Measurements from ENCODE around the gene PREX1.
A peak's percentile ranks its signal among the peaks of the same experiment; 100 is the strongest.
"Not testable (repeated sequence)": the region's sequence is repeated elsewhere in the genome, so short reads cannot be mapped to it uniquely, and the experiment has no call there.

PREX1 gene

DNA sequence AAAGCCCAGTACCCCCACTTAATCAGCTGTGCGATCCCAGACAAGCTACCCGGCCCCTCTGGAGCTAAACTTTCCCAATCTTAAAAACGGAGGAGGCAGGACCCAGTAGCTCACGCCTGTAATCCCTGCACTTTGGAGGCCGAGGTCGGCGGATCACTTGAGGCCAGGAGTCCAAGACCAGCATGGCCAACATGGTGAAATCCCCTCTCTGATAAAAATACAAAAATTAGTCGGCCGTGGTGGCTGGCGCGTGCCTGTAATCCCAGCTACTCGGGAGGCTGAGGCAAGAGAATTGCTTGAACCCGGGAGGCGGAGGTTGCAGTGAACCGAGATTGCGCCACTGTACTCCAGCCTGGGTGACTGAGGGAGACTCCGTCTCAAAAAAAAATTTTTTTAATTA is 1.3 kb downstream of the PREX1 start:
- H3K9me3 Mint-ChIP-seq = not testable (repeated sequence)
- H3K27ac Mint-ChIP-seq = peak overlapping the region; percentile 91
- intact Hi-C loops (cut with micrococcal nuclease) = loop anchor here (2.0 to 10.0 kb wide), 5 partner anchors 20 to 172 kb away; no protein-coding TSS in a partner anchor

DNA sequence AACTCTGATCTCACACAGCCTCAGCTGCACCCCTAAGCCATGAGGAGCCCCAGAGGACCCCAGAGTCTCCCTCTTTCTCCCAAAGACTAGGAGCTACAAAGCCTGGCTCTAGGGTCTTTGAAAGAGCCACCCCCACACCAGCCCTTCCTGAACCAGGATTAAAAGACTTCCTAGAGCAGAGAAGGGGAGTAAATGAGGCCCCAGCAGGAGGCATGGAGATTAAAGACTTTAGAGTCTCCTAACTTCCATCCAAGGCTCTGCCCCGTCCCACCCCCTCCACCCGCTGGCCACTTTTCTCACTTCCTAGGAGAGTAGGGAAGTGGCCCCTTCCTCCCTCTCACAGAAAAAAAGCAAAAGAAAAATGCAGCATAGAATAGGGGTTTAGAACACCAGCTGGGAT is 1.7 kb downstream of the PREX1 start:
- Mint-ChIP-seq H3K4me1 (ENCODE audit: low read depth) (peaks cover 28% of the 10 kb centered on the region), H3K9me3 (no peaks in the 10 kb centered on the region), H3K4me3 (peak overlapping the region; percentile 93), H3K27me3 (no peaks in the 10 kb centered on the region), H3K27ac (peak overlapping the region; percentile 91), H3K36me3 (ENCODE audit: low read depth) (peaks cover 44% of the 10 kb centered on the region)
- intact Hi-C loops (cut with micrococcal nuclease) = loop anchor here (2.0 to 10.0 kb wide), 5 partner anchors 21 to 171 kb away; no protein-coding TSS in a partner anchor

More for the DNA sequence above, 1.3 kb downstream of the PREX1 start:
- Mint-ChIP-seq H3K4me3 (peak overlapping the region; percentile 93), H3K36me3 (ENCODE audit: low read depth) (peaks cover 40% of the 10 kb centered on the region), H3K4me1 (ENCODE audit: low read depth) (peaks cover 32% of the 10 kb centered on the region)
- not testable (repeated sequence) for H3K27me3 Mint-ChIP-seq

GRCh38 chr20:48825566-48825920 is 2.3 kb downstream of the PREX1 start:
- H3K27ac Mint-ChIP-seq = peak overlapping the region; percentile 91
- no peaks in the 10 kb centered on the region for H3K9me3 Mint-ChIP-seq
- H3K27me3 Mint-ChIP-seq = no peaks in the 10 kb centered on the region
- intact Hi-C loops (cut with micrococcal nuclease) = loop anchor here (5.0 to 10.0 kb wide), 4 partner anchors 38 to 171 kb away; no protein-coding TSS in a partner anchor
- peak overlapping the region; percentile 93 for H3K4me3 Mint-ChIP-seq
- H3K4me1 Mint-ChIP-seq (ENCODE audit: low read depth) = peaks cover 23% of the 10 kb centered on the region
- H3K36me3 Mint-ChIP-seq (ENCODE audit: low read depth) = peaks cover 49% of the 10 kb centered on the region

- no peaks in the 10 kb centered on the region for H3K27me3 Mint-ChIP-seq
- peaks cover 17% of the 10 kb centered on the region for H3K4me1 Mint-ChIP-seq (ENCODE audit: low read depth)
- H3K27ac Mint-ChIP-seq = peak overlapping the region; percentile 91
- no peaks in the 10 kb centered on the region for H3K9me3 Mint-ChIP-seq
- H3K36me3 Mint-ChIP-seq (ENCODE audit: low read depth) = peaks cover 55% of the 10 kb centered on the region
- intact Hi-C loops (cut with micrococcal nuclease) = loop anchor here (5.0 to 10.0 kb wide), 5 partner anchors 38 to 170 kb away; no protein-coding TSS in a partner anchor
- peak overlapping the region; percentile 93 for H3K4me3 Mint-ChIP-seq
Measured at GRCh38 chr20:48824830-48825565, 2.8 kb downstream of the PREX1 start.

- peak overlapping the region; percentile 93 for H3K4me3 Mint-ChIP-seq
- intact Hi-C loops (cut with micrococcal nuclease) = loop anchor here (5.0 to 10.0 kb wide), 2 partner anchors 52 to 169 kb away; no protein-coding TSS in a partner anchor
- H3K9me3 Mint-ChIP-seq = no peaks in the 10 kb centered on the region
- peak overlapping the region; percentile 91 for H3K27ac Mint-ChIP-seq
- peaks cover 64% of the 10 kb centered on the region for H3K36me3 Mint-ChIP-seq (ENCODE audit: low read depth)
- H3K4me1 Mint-ChIP-seq (ENCODE audit: low read depth) = peaks cover 8% of the 10 kb centered on the region
- H3K27me3 Mint-ChIP-seq = no peaks in the 10 kb centered on the region
Measured at GRCh38 chr20:48823960-48824498, 3.8 kb downstream of the PREX1 start.

GRCh38 chr20:48823476-48823875 is 4.3 kb downstream of the PREX1 start:
- H3K4me1 Mint-ChIP-seq (ENCODE audit: low read depth) = peaks cover 2% of the 10 kb centered on the region
- no peaks in the 10 kb centered on the region for H3K27me3 Mint-ChIP-seq
- H3K9me3 Mint-ChIP-seq = no peaks in the 10 kb centered on the region
- peak overlapping the region; percentile 93 for H3K4me3 Mint-ChIP-seq
- intact Hi-C loops (cut with micrococcal nuclease) = loop anchor here (5.0 to 10.0 kb wide), 2 partner anchors 51 to 169 kb away; no protein-coding TSS in a partner anchor
- peak overlapping the region; percentile 91 for H3K27ac Mint-ChIP-seq
- H3K36me3 Mint-ChIP-seq (ENCODE audit: low read depth) = peaks cover 70% of the 10 kb centered on the region

DNA sequence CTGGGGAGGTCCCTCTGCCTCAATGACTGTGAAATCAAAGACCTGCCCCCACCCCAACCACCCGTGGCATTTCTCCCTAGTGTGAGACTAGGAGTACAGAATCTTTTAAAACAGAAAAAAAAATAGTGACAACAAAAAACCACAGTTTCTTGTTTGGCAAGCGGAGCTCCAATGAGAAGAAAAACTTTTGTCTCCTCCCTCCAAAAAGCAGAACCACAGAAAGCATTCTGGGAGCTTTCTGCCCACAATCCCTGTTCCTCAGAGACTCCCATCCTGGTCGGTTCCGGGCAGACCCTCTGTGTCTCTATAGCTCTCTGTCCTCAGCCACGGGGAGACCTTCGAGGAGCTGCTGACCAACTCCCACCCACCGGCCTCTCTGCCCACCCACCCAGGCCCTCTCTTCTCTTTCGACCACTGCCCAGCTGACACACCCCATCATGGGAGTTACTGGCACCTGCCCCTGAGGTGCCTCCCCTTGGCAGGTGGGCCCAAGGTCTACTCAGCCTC is 4.9 kb downstream of the PREX1 start:
- Mint-ChIP-seq H3K9me3 (no peaks in the 10 kb centered on the region), H3K4me1 (ENCODE audit: low read depth) (no peaks in the 10 kb centered on the region), H3K27me3 (no peaks in the 10 kb centered on the region), H3K4me3 (peak overlapping the region; percentile 93), H3K27ac (peak overlapping the region; percentile 91), H3K36me3 (ENCODE audit: low read depth) (peaks cover 75% of the 10 kb centered on the region)
- intact Hi-C loops (cut with micrococcal nuclease) = loop anchor here (5.0 to 10.0 kb wide), 2 partner anchors 51 to 168 kb away; no protein-coding TSS in a partner anchor

GRCh38 chr20:48822178-48822577 is 5.6 kb downstream of the PREX1 start:
- H3K27ac Mint-ChIP-seq = no peak overlapping the region
- H3K4me3 Mint-ChIP-seq = no peak overlapping the region
- no peaks in the 10 kb centered on the region for H3K27me3 Mint-ChIP-seq
- H3K4me1 Mint-ChIP-seq (ENCODE audit: low read depth) = no peaks in the 10 kb centered on the region
- peaks cover 80% of the 10 kb centered on the region for H3K36me3 Mint-ChIP-seq (ENCODE audit: low read depth)
- intact Hi-C loops (cut with micrococcal nuclease) = loop anchor here (5.0 to 10.0 kb wide), 2 partner anchors 50 to 167 kb away; no protein-coding TSS in a partner anchor
- no peaks in the 10 kb centered on the region for H3K9me3 Mint-ChIP-seq

DNA sequence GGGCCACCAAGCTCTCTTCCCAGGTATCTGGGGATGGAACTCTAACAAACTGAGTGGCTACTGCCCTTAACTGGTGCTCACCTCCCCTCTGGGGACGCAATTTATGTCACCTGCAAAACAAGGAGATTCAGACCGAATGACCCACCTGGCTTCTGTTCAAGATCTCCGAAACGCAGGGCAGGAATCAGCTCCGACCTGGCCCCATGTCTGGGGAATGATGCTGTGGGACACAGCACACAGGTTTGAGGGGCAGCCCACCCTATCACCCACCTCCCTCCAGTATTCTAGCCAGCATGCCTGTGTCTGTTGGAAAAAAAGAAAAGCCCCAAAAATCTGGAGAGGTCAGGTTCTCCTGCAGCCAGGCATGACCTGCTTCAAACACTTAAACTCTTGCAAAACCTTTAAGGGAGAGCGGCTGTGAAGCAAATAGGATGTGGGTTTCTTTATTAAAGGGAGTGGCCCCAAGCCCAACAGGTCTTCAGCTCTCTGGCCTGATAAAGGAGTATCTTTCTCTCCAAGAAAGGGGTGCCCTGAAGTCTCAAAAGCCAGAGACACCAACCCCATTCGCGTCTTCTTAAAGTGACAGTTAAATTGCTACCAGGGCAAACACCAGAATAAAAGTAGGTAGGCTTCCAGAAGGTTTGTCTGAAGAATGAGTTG is 6.4 kb downstream of the PREX1 start:
- no peak overlapping the region for H3K4me3 Mint-ChIP-seq
- H3K36me3 Mint-ChIP-seq (ENCODE audit: low read depth) = peaks cover 80% of the 10 kb centered on the region
- no peaks in the 10 kb centered on the region for H3K27me3 Mint-ChIP-seq
- intact Hi-C loops (cut with micrococcal nuclease) = loop anchor here (5.0 to 10.0 kb wide), 2 partner anchors 49 to 167 kb away; no protein-coding TSS in a partner anchor
- no peak overlapping the region for H3K27ac Mint-ChIP-seq
- H3K9me3 Mint-ChIP-seq = no peaks in the 10 kb centered on the region
- H3K4me1 Mint-ChIP-seq (ENCODE audit: low read depth) = no peaks in the 10 kb centered on the region

- no peaks in the 10 kb centered on the region for H3K4me1 Mint-ChIP-seq (ENCODE audit: low read depth)
- no peaks in the 10 kb centered on the region for H3K27me3 Mint-ChIP-seq
- peaks cover 82% of the 10 kb centered on the region for H3K36me3 Mint-ChIP-seq (ENCODE audit: low read depth)
- H3K27ac Mint-ChIP-seq = no peak overlapping the region
- no peak overlapping the region for H3K4me3 Mint-ChIP-seq
- no peaks in the 10 kb centered on the region for H3K9me3 Mint-ChIP-seq
- intact Hi-C loops (cut with micrococcal nuclease) = loop anchor here (5.0 to 10.0 kb wide), 2 partner anchors 48 to 166 kb away; no protein-coding TSS in a partner anchor
Measured at GRCh38 chr20:48820649-48820973, 7.2 kb downstream of the PREX1 start.

- Mint-ChIP-seq H3K4me3 (no peak overlapping the region), H3K9me3 (no peaks in the 10 kb centered on the region), H3K27ac (peak overlapping the region; percentile 30), H3K36me3 (ENCODE audit: low read depth) (peaks cover 86% of the 10 kb centered on the region), H3K4me1 (ENCODE audit: low read depth) (no peaks in the 10 kb centered on the region), H3K27me3 (no peaks in the 10 kb centered on the region)
- intact Hi-C loops (cut with micrococcal nuclease) = loop anchor here (5.0 to 10.0 kb wide), 2 partner anchors 48 to 165 kb away; no protein-coding TSS in a partner anchor
Measured at GRCh38 chr20:48819821-48820648, 7.8 kb downstream of the PREX1 start.

GRCh38 chr20:48819089-48819488 is 8.7 kb downstream of the PREX1 start:
- H3K4me3 Mint-ChIP-seq = no peak overlapping the region
- intact Hi-C loops (cut with micrococcal nuclease) = no loop called here
- H3K36me3 Mint-ChIP-seq (ENCODE audit: low read depth) = peaks cover 80% of the 10 kb centered on the region
- no peaks in the 10 kb centered on the region for H3K27me3 Mint-ChIP-seq
- no peaks in the 10 kb centered on the region for H3K4me1 Mint-ChIP-seq (ENCODE audit: low read depth)
- H3K9me3 Mint-ChIP-seq = no peaks in the 10 kb centered on the region
- H3K27ac Mint-ChIP-seq = peak overlapping the region; percentile 64

- Mint-ChIP-seq H3K4me1 (ENCODE audit: low read depth) (no peaks in the 10 kb centered on the region), H3K4me3 (no peak overlapping the region), H3K36me3 (ENCODE audit: low read depth) (peaks cover 80% of the 10 kb centered on the region), H3K9me3 (no peaks in the 10 kb centered on the region), H3K27me3 (no peaks in the 10 kb centered on the region), H3K27ac (peak overlapping the region; percentile 64)
- intact Hi-C loops (cut with micrococcal nuclease) = no loop called here
Measured at GRCh38 chr20:48818481-48818987, 9.3 kb downstream of the PREX1 start.
